H1 (cell line): ENCODE results near the gene C19orf38. TPM values are rescaled to one million over a fixed set of nuclear protein-coding genes. Genes with fewer than 3 reads are reported as not detected.
"Not testable (repeated sequence)": the region's sequence is repeated elsewhere in the genome, so short reads cannot be mapped to it uniquely, and the experiment has no call there.

ENCODE experiments used
- CTCF ChIA-PET: fragments of 300-600 bp; sonication (Branson Sonifier 250); formaldehyde crosslinking; loops from one replicate; lab custom pipeline; 2021; ENCODE audit not compliant: partially characterized antibody; lab: Charles Lee
- POLR2A ChIA-PET: fragments of 300-600 bp; sonication (Branson Sonifier 250); formaldehyde crosslinking; loops from one replicate; lab custom pipeline; 2021; ENCODE audit warnings: inconsistent platforms; ENCODE audit not compliant: partially characterized antibody; lab: Charles Lee
- DNase-seq, 2 experiments: peaks; one replicate each; pipeline versions ENCODE4 v3.0.0 to v3.0.0-alpha.2; 2010 to 2022; ENCODE audit warnings: low spot score in 2 of 2, low read depth in 1 of 2, mixed read lengths in 1 of 2
- FAIRE-seq: peaks from 2 replicates; lab custom pipeline; 2011; peaks lifted over from hg19 to GRCh38; lab: Jason Lieb, UNC
- H2AFZ ChIP-seq: 2 replicates; pipeline ENCODE4 v1.8.1; 2012; ENCODE audit warnings: low read length, inconsistent platforms
- H2AK5ac ChIP-seq: 2 replicates; pipeline ENCODE4 v1.6.1; 2013; ENCODE audit warnings: low read depth, low read length
- H2BK120ac ChIP-seq: replicated peaks from 2 replicates; pipeline ENCODE3; 2013; ENCODE audit warnings: low read depth, low read length, inconsistent platforms
- H2BK12ac ChIP-seq: 2 replicates; pipeline ENCODE4 v1.6.1; 2013; ENCODE audit warnings: low read depth, low read length
- H2BK15ac ChIP-seq: 2 replicates; pipeline ENCODE4 v1.6.1; 2013; ENCODE audit warnings: low read length
- H2BK20ac ChIP-seq: 2 replicates; pipeline ENCODE4 v1.6.1; 2013; ENCODE audit warnings: low read length
- H2BK5ac ChIP-seq: 2 replicates; pipeline ENCODE4 v1.6.1; 2013; ENCODE audit warnings: low read depth, low read length
- H3K14ac ChIP-seq: 2 replicates; pipeline ENCODE4 v1.6.1; 2013; ENCODE audit warnings: inconsistent platforms; ENCODE audit not compliant: insufficient read length
- H3K18ac ChIP-seq: 2 replicates; pipeline ENCODE4 v1.6.1; 2013; ENCODE audit warnings: low read length; ENCODE audit errors: extremely low read depth
- H3K23ac ChIP-seq: 2 replicates; pipeline ENCODE4 v1.6.1; 2013; ENCODE audit warnings: inconsistent platforms; ENCODE audit not compliant: insufficient read length
- H3K23me2 ChIP-seq: 2 replicates; pipeline ENCODE4 v1.6.1; 2013; ENCODE audit warnings: low read depth, low read length
- H3K27ac ChIP-seq: 2 replicates; pipeline ENCODE4 v1.6.1; 2011; ENCODE audit warnings: low read depth, low read length, inconsistent platforms
- H3K27me3 ChIP-seq, 4 experiments: replicated peaks in 1 of 4; 1 replicate in 1 of 4; 2 replicates in 3 of 4; pipeline versions ENCODE4 v1.6.1 to v1.8.1; 2011 to 2013; ENCODE audit warnings: low read length in 3 of 4, mild to moderate bottlenecking in 3 of 4, inconsistent platforms in 2 of 4, mixed read lengths in 2 of 4, moderate library complexity in 1 of 4; ENCODE audit not compliant: control insufficient read depth in 3 of 4, insufficient read depth in 3 of 4; ENCODE audit errors: extremely low read depth in 1 of 4
- H3K36me3 ChIP-seq, 4 experiments: 2 replicates each; pipeline versions ENCODE4 v1.6.1 to v1.8.1; 2011 to 2013; ENCODE audit warnings: mild to moderate bottlenecking in 4 of 4, low read length in 3 of 4, moderate library complexity in 2 of 4, control low read depth in 1 of 4, inconsistent platforms in 1 of 4; ENCODE audit not compliant: insufficient read depth in 4 of 4, control insufficient read depth in 2 of 4
- H3K4ac ChIP-seq: replicated peaks from 2 replicates; pipeline ENCODE3; 2013; ENCODE audit warnings: low read length, low read depth, mixed read lengths, inconsistent platforms; ENCODE audit not compliant: insufficient read length
- H3K4me1 ChIP-seq, 4 experiments: replicated peaks in 1 of 4; 1 replicate in 1 of 4; 2 replicates in 3 of 4; pipeline versions ENCODE4 v1.6.1 to v1.8.1; 2011 to 2013; ENCODE audit warnings: low read length in 3 of 4, inconsistent platforms in 2 of 4, mixed read lengths in 1 of 4; ENCODE audit not compliant: insufficient read depth in 4 of 4, control insufficient read depth in 3 of 4
- H3K4me2 ChIP-seq, 2 experiments: 2 replicates each; pipeline versions ENCODE4 v1.6.1 to v1.8.1; 2011 to 2013; ENCODE audit warnings: low read depth in 2 of 2, low read length in 2 of 2, control low read depth in 1 of 2, inconsistent platforms in 1 of 2, mild to moderate bottlenecking in 1 of 2; ENCODE audit not compliant: insufficient read depth in 1 of 2
- H3K4me3 ChIP-seq, 4 experiments: fragments of 200-600, 300-600 bp in 1 of 4; sonication (generic), shearing (Covaris generic), sonication (Bioruptor Twin) in 1 of 4; 2 replicates each; pipeline versions ENCODE4 v1.5.1 to v1.8.1; 2011 to 2016; ENCODE audit warnings: low read length in 4 of 4, low read depth in 3 of 4, control low read depth in 2 of 4, inconsistent platforms in 2 of 4, mild to moderate bottlenecking in 2 of 4, mixed read lengths in 1 of 4, moderate library complexity in 1 of 4; ENCODE audit not compliant: insufficient read depth in 2 of 4; ENCODE audit errors: extremely low read depth in 1 of 4
- H3K56ac ChIP-seq: replicated peaks from 2 replicates; pipeline ENCODE3; 2013; ENCODE audit warnings: low read depth, mild to moderate bottlenecking, mixed read lengths, low read length, inconsistent platforms; ENCODE audit not compliant: insufficient read length
- H3K79me1 ChIP-seq: 2 replicates; pipeline ENCODE4 v1.6.1; 2013; ENCODE audit warnings: low read depth, low read length, control low read depth
- H3K79me2 ChIP-seq, 2 experiments: 2 replicates each; pipeline versions ENCODE4 v1.6.1 to v1.8.1; 2012 to 2013; ENCODE audit warnings: low read length in 2 of 2, mild to moderate bottlenecking in 2 of 2, inconsistent platforms in 1 of 2; ENCODE audit not compliant: insufficient read depth in 2 of 2, control insufficient read depth in 1 of 2
- H3K9ac ChIP-seq, 4 experiments: replicated peaks in 1 of 4; 1 replicate in 1 of 4; 2 replicates in 3 of 4; pipeline versions ENCODE4 v1.6.1 to v1.8.1; 2011 to 2013; ENCODE audit warnings: low read depth in 3 of 4, low read length in 3 of 4, control low read depth in 2 of 4, mild to moderate bottlenecking in 2 of 4, moderate library complexity in 2 of 4, inconsistent platforms in 1 of 4; ENCODE audit errors: extremely low read depth in 1 of 4
- H3K9me3 ChIP-seq, 2 experiments: 2 replicates each; pipeline versions ENCODE4 v1.6.1 to v1.8.1; 2012 to 2013; ENCODE audit warnings: mild to moderate bottlenecking in 2 of 2, moderate library complexity in 2 of 2, control low read depth in 1 of 2, inconsistent platforms in 1 of 2, low read depth in 1 of 2, low read length in 1 of 2, mixed read lengths in 1 of 2; ENCODE audit not compliant: insufficient read depth in 2 of 2
- H4K20me1 ChIP-seq, 2 experiments: replicated peaks in 1 of 2; 2 replicates each; pipeline versions ENCODE3 to v1.8.1; 2011 to 2013; ENCODE audit warnings: inconsistent platforms in 2 of 2, low read length in 2 of 2, mild to moderate bottlenecking in 1 of 2; ENCODE audit not compliant: insufficient read depth in 2 of 2, control insufficient read depth in 1 of 2
- H4K5ac ChIP-seq: 2 replicates; pipeline ENCODE4 v1.6.1; 2013; ENCODE audit warnings: low read length, low read depth, mixed read lengths, inconsistent platforms; ENCODE audit not compliant: insufficient read length
- H4K8ac ChIP-seq: 2 replicates; pipeline ENCODE4 v1.8.0; 2013; ENCODE audit warnings: mild to moderate bottlenecking, moderate library complexity, low read length, inconsistent platforms; ENCODE audit not compliant: insufficient read depth; ENCODE audit errors: extremely low read depth
- H4K91ac ChIP-seq: replicated peaks from 2 replicates; pipeline ENCODE3; 2013; ENCODE audit warnings: low read length, mixed read lengths, inconsistent platforms; ENCODE audit not compliant: insufficient read length
- WGBS, 2 experiments: shearing (Covaris generic) in 1 of 2; methylation state at CpG; one replicate each; pipeline versions ENCODE4 v1.1.6 to v1.1.7; 2013 to 2015; ENCODE audit warnings: low lambda C conversion rate in 2 of 2, mixed read lengths in 2 of 2, inconsistent platforms in 1 of 2, low coverage in 1 of 2, missing lambda C conversion rate in 1 of 2; ENCODE audit not compliant: insufficient replicate concordance in 2 of 2, insufficient coverage in 1 of 2, insufficient read length in 1 of 2; ENCODE audit errors: extremely low coverage in 1 of 2, missing lambda C conversion rate in 1 of 2; 5-methylcytosine and 5-hydroxymethylcytosine counted together
- polyA plus RNA-seq, 7 experiments: library from polyadenylated mRNA; depleted of rRNA in 3 of 7; stranded (reverse) in 5 of 7; unstranded in 2 of 7; fragments of >200 nt in 5 of 7; fragments of 200-250 nt in 2 of 7; gene quantifications; 1 replicate in 5 of 7; 2 replicates in 1 of 7; 4 replicates in 1 of 7; pipeline versions ENCODE4 v1.2.1 to v1.2.3, GENCODE V29; 2011 to 2013; ENCODE audit warnings: missing spikeins in 2 of 7, mixed read lengths in 2 of 7
- total RNA-seq: library from RNA; stranded (reverse); fragmentation: NEBNext Ultra II Directional; extraction: Animal tissue kit (Norgen Biotek cat#: 25700); gene quantifications from 2 replicates; pipeline ENCODE4 v1.2.1, GENCODE V29; 2021

Gene C19orf38
- total and polyA plus RNA-seq, 2 of the 8 experiments (the other 6 are each of a cell fraction or from before 2014, with no cell fraction given) = 0.53 TPM; not detected in 1

DNA sequence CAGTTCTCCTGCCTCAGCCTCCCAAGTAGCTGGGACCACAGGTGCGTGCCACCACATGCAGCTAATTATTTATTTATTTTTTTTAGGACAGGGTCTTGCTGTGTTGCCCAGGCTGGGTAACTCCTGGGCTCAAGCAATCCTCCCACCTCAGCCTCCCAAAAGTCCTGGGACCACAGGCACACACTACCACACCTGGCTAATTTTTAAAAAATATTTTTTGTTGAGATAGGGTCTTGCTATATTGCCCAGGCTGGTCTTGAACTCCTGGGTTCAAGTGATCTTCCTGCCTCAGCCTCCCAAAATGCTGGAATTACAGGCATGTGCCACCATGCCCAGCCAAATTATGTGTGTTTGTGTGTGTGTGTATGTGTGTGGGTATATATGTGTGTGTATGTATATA is 8.7 kb downstream of the C19orf38 start:
- CTCF ChIA-PET = interaction anchor here (0.6 to 21.2 kb wide), 13 partner anchors 9 to 748 kb away, joined by 3 to 249 read pairs (median 4); partner anchors contain the start of gene TMED1
- H2BK5ac ChIP-seq, H3K79me2 ChIP-seq, H3K23me2 ChIP-seq, H2BK15ac ChIP-seq, H3K36me3 ChIP-seq, H2BK120ac ChIP-seq, H3K14ac ChIP-seq, H3K9ac ChIP-seq, H2BK20ac ChIP-seq, H3K79me1 ChIP-seq, H3K4me3 ChIP-seq, H3K4ac ChIP-seq, DNase-seq, H3K27me3 ChIP-seq, H4K20me1 ChIP-seq, H4K91ac ChIP-seq, H2AK5ac ChIP-seq, H3K56ac ChIP-seq, H3K27ac ChIP-seq, H2BK12ac ChIP-seq, H4K8ac ChIP-seq, H4K5ac ChIP-seq, FAIRE-seq, H3K18ac ChIP-seq, H3K4me1 ChIP-seq, H3K23ac ChIP-seq, H3K9me3 ChIP-seq, H2AFZ ChIP-seq, H3K4me2 ChIP-seq: not testable (repeated sequence)
- WGBS, 2 experiments = 100% methylated on average over 1 of the region's 1 CpG; no CpG with 5 or more reads in 1 of the 2 experiments
- POLR2A ChIA-PET = interaction anchor here (0.6 to 3.2 kb wide), 3 partner anchors 11 to 139 kb away, joined by 3 to 22 read pairs (median 3); partner anchors contain the start of gene TMED1
